HAP-1 (cell line): ENCODE data around the gene HOXC6.

ENCODE experiments used
- DNase-seq, 2 experiments: peaks; one replicate each; pipeline ENCODE4 v3.0.0-alpha.2; 2016 to 2020; ENCODE audit warnings: low spot score in 2 of 2
- H3K27me3 ChIP-seq: fragments of 250-450 bp; sonication (Bioruptor Pico); 2 replicates; pipeline ENCODE4 v1.5.1; 2020; ENCODE audit warnings: low read depth, mild to moderate bottlenecking, moderate library complexity
- H3K36me3 ChIP-seq: fragments of 250-450 bp; sonication (Bioruptor Pico); replicated peaks from 2 replicates; pipeline ENCODE4 v1.5.1; 2020; ENCODE audit warnings: mild to moderate bottlenecking
- H3K4me1 ChIP-seq: fragments of 250-450 bp; sonication (Bioruptor Pico); 2 replicates; pipeline ENCODE4 v1.5.1; 2020; ENCODE audit warnings: mild to moderate bottlenecking
- H3K4me3 ChIP-seq: fragments of 250-450 bp; sonication (Bioruptor Pico); 2 replicates; pipeline ENCODE4 v1.5.1; 2020; ENCODE audit warnings: mild to moderate bottlenecking, moderate library complexity
- H3K9me3 ChIP-seq: fragments of 250-450 bp; sonication (Bioruptor Pico); 2 replicates; pipeline ENCODE4 v1.5.1; 2020; ENCODE audit warnings: mild to moderate bottlenecking, moderate library complexity
- in situ Hi-C: fragments of 300-500 bp; cut with MboI; formaldehyde crosslinking; loops from 3 replicates; pipeline ENCODE4 v1.14.3; 2020; ENCODE audit warnings: low sequenced_read_pairs, inconsistent platforms, mixed read lengths

The HOXC6 gene

GRCh38 chr12:53985994-53986685 lies 42.1 kb upstream of the HOXC6 start:
- Histone ChIP-seq H3K27me3 (0 out of 2 replicates have a peak, but pooled peaks cover 2% of the 10 kb centered on the region), H3K36me3 (no peaks in the 10 kb centered on the region), H3K4me1 (peaks cover 21% of the 10 kb centered on the region), H3K9me3 (no peaks in the 10 kb centered on the region), H3K4me3 (peak overlapping the region; percentile 14)
- DNase-seq = no peak
- in situ Hi-C loops = loop anchor here (25.0 kb wide), 1 partner anchor 376 kb away; the partner anchor contains the start of gene GPR84

- Histone ChIP-seq H3K27me3 (0 out of 2 replicates have a peak, but pooled peaks cover 2% of the 10 kb centered on the region), H3K4me1 (peaks cover 21% of the 10 kb centered on the region), H3K4me3 (peak overlapping the region; percentile 14), H3K36me3 (no peaks in the 10 kb centered on the region), H3K9me3 (no peaks in the 10 kb centered on the region)
- DNase-seq = no peak
- in situ Hi-C loops = loop anchor here (25.0 kb wide), 1 partner anchor 375 kb away; the partner anchor contains the start of gene GPR84
These were observed 41.4 kb upstream of the HOXC6 start for GRCh38 chr12:53986686-53987483.

- in situ Hi-C loops = loop anchor here (25.0 kb wide), 1 partner anchor 374 kb away; the partner anchor contains the start of gene GPR84
- no peak overlapping the region for H3K4me3 ChIP-seq
- 0 out of 2 replicates have a peak, but pooled peaks cover 2% of the 10 kb centered on the region for H3K27me3 ChIP-seq
These were observed 40.4 kb upstream of the HOXC6 start for GRCh38 chr12:53987787-53988230.

GRCh38 chr12:53988541-53989226 lies 39.6 kb upstream of the HOXC6 start:
- DNase-seq = no peak
- H3K4me1 ChIP-seq = peaks cover 21% of the 10 kb centered on the region
- H3K9me3 ChIP-seq = no peaks in the 10 kb centered on the region
- no peaks in the 10 kb centered on the region for H3K36me3 ChIP-seq
- H3K27me3 ChIP-seq = 0 out of 2 replicates have a peak, but pooled peaks cover 2% of the 10 kb centered on the region
- in situ Hi-C loops = loop anchor here (25.0 kb wide), 1 partner anchor 374 kb away; the partner anchor contains the start of gene GPR84
- no peak overlapping the region; the same call in 1 of the 2 replicates for H3K4me3 ChIP-seq

More at GRCh38 chr12:53987787-53988230, 40.4 kb upstream of the HOXC6 start:
- Histone ChIP-seq H3K4me1 (peaks cover 21% of the 10 kb centered on the region), H3K36me3 (no peaks in the 10 kb centered on the region), H3K9me3 (no peaks in the 10 kb centered on the region)
- DNase-seq = no peak

- peaks cover 18% of the 10 kb centered on the region for H3K4me1 ChIP-seq
- no peaks in the 10 kb centered on the region for H3K36me3 ChIP-seq
- DNase-seq = peak; percentile 74 to 75
- H3K4me3 ChIP-seq = peak overlapping the region; percentile 15
- no peaks in the 10 kb centered on the region for H3K9me3 ChIP-seq
- in situ Hi-C loops = loop anchor here (25.0 kb wide), 1 partner anchor 373 kb away; the partner anchor contains the start of gene GPR84
- 0 out of 2 replicates have a peak, but pooled peaks cover 2% of the 10 kb centered on the region for H3K27me3 ChIP-seq
These were observed 38.8 kb upstream of the HOXC6 start for GRCh38 chr12:53989227-53990113.

GRCh38 chr12:53990311-53991076 lies 37.7 kb upstream of the HOXC6 start:
- Histone ChIP-seq H3K4me3 (no peak overlapping the region), H3K4me1 (peaks cover 21% of the 10 kb centered on the region), H3K27me3 (0 out of 2 replicates have a peak, but pooled peaks cover 2% of the 10 kb centered on the region), H3K9me3 (no peaks in the 10 kb centered on the region), H3K36me3 (no peaks in the 10 kb centered on the region)
- no peak for DNase-seq
- in situ Hi-C loops = loop anchor here (25.0 kb wide), 1 partner anchor 372 kb away; the partner anchor contains the start of gene GPR84

GRCh38 chr12:53991077-53991460 lies 37.2 kb upstream of the HOXC6 start:
- Histone ChIP-seq H3K27me3 (0 out of 2 replicates have a peak, but pooled peaks cover 2% of the 10 kb centered on the region), H3K36me3 (no peaks in the 10 kb centered on the region), H3K4me3 (no peak overlapping the region), H3K4me1 (peaks cover 18% of the 10 kb centered on the region), H3K9me3 (no peaks in the 10 kb centered on the region)
- no peak for DNase-seq
- in situ Hi-C loops = loop anchor here (25.0 kb wide), 1 partner anchor 371 kb away; the partner anchor contains the start of gene GPR84

GRCh38 chr12:53992377-53992889 lies 35.8 kb upstream of the HOXC6 start:
- H3K36me3 ChIP-seq = no peaks in the 10 kb centered on the region
- DNase-seq = no peak
- peaks cover 18% of the 10 kb centered on the region for H3K4me1 ChIP-seq
- H3K27me3 ChIP-seq = 0 out of 2 replicates have a peak, but pooled peaks cover 2% of the 10 kb centered on the region
- H3K9me3 ChIP-seq = no peaks in the 10 kb centered on the region
- in situ Hi-C loops = loop anchor here (25.0 kb wide), 1 partner anchor 370 kb away; the partner anchor contains the start of gene GPR84
- no peak overlapping the region for H3K4me3 ChIP-seq

- no peaks in the 10 kb centered on the region for H3K9me3 ChIP-seq
- H3K4me1 ChIP-seq = peaks cover 18% of the 10 kb centered on the region
- no peak for DNase-seq
- in situ Hi-C loops = loop anchor here (25.0 kb wide), 1 partner anchor 369 kb away; the partner anchor contains the start of gene GPR84
- no peaks in the 10 kb centered on the region for H3K36me3 ChIP-seq
- H3K27me3 ChIP-seq = peaks cover 6% of the 10 kb centered on the region; the same call in 1 of the 2 replicates
- no peak overlapping the region for H3K4me3 ChIP-seq
These were observed 34.9 kb upstream of the HOXC6 start for GRCh38 chr12:53993162-53994008.

GRCh38 chr12:53994009-53994263 lies 34.3 kb upstream of the HOXC6 start:
- Histone ChIP-seq H3K4me1 (peaks cover 17% of the 10 kb centered on the region), H3K4me3 (no peak overlapping the region), H3K9me3 (no peaks in the 10 kb centered on the region), H3K27me3 (peaks cover 7% of the 10 kb centered on the region; the same call in 1 of the 2 replicates), H3K36me3 (no peaks in the 10 kb centered on the region)
- DNase-seq = no peak
- in situ Hi-C loops = loop anchor here (25.0 kb wide), 1 partner anchor 368 kb away; the partner anchor contains the start of gene GPR84
